ENCODE measurements around the gene LRRC58.

Gene LRRC58

DNA sequence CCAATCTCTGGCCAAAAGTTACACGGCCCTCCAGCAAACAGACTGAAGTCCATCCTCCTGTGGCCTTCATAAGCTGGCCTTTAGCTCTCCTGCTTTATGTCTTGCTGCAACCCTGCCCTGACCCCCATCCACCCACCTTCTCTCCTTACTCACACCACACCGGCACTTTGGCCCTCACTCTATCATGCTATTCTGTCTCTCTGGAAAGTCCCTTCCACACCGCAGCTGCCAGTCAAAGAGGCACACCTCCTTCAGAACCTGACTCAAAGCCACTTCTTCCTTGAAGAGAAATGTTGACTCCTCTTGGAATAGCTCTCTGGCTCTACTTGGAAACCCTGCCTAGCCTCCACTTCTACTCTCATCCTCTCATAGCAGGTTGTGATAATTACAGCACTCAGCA, 68.6 kb downstream of the LRRC58 start:
- Histone ChIP-seq H3K4me3 (ENCODE audit: low read depth, low read length, poor library complexity, severe bottlenecking) (no peak overlapping the region), H2AFZ (ENCODE audit: low read length) (no peak overlapping the region), H3K9me2 (ENCODE audit: low read depth, low read length) (no peaks in the 10 kb centered on the region), H4K20me1 (ENCODE audit: insufficient read depth, low read length) (no peaks in the 10 kb centered on the region), H3K36me3 (ENCODE audit: insufficient read depth, low read length) (no peaks in the 10 kb centered on the region), H3K79me2 (ENCODE audit: insufficient read depth, low read length) (no peaks in the 10 kb centered on the region), H3K4me1 (ENCODE audit: insufficient read depth, low read length, severe bottlenecking) (no peaks in the 10 kb centered on the region), H3K27ac (ENCODE audit: low read depth, low read length, poor library complexity, severe bottlenecking) (no peak overlapping the region), H3K27me3 (ENCODE audit: insufficient read depth, low read length) (no peaks in the 10 kb centered on the region), H3F3A (ENCODE audit: insufficient read depth, low read length) (no peaks in the 10 kb centered on the region), H3K9ac (ENCODE audit: low read length) (no peak overlapping the region), H3K9me3 (ENCODE audit: low read length) (no peaks in the 10 kb centered on the region), H3K4me2 (ENCODE audit: low read length) (no peak overlapping the region)
- TF ChIP-seq, protein P1, sequence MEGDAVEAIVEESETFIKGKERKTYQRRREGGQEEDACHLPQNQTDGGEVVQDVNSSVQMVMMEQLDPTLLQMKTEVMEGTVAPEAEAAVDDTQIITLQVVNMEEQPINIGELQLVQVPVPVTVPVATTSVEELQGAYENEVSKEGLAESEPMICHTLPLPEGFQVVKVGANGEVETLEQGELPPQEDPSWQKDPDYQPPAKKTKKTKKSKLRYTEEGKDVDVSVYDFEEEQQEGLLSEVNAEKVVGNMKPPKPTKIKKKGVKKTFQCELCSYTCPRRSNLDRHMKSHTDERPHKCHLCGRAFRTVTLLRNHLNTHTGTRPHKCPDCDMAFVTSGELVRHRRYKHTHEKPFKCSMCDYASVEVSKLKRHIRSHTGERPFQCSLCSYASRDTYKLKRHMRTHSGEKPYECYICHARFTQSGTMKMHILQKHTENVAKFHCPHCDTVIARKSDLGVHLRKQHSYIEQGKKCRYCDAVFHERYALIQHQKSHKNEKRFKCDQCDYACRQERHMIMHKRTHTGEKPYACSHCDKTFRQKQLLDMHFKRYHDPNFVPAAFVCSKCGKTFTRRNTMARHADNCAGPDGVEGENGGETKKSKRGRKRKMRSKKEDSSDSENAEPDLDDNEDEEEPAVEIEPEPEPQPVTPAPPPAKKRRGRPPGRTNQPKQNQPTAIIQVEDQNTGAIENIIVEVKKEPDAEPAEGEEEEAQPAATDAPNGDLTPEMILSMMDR (IDR thresholded peaks at IDR 0.05; ENCODE audit: low read length) = no peak
- no peak for TF ChIP-seq EZH2 (IDR thresholded peaks at IDR 0.05; ENCODE audit: borderline replicate concordance, low read length)

DNA sequence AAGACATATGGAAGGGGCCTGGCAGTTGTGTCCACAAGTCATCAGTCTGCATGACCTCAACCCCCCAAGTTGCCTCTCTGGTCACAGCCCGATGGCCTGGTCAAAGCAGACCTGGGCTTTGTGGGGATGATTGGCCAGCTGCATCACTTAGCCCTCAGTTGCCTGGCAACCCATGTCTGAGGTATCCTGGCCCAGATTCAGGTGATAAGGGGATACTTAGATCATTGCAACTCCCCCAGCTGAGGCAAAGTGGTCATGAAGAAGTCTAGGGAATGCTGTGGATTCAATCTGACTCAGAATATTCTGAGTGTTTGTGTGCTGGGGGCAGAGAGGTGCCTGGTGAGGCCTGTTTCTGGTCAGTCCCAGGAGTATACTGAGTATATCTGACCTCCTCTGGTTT, 69.1 kb downstream of the LRRC58 start:
- Histone ChIP-seq H3K27me3 (ENCODE audit: insufficient read depth, low read length) (no peaks in the 10 kb centered on the region), H3K9me2 (ENCODE audit: low read depth, low read length) (no peaks in the 10 kb centered on the region), H3K9ac (ENCODE audit: low read length) (no peak overlapping the region), H3K4me1 (ENCODE audit: insufficient read depth, low read length, severe bottlenecking) (no peaks in the 10 kb centered on the region), H4K20me1 (ENCODE audit: insufficient read depth, low read length) (no peaks in the 10 kb centered on the region), H3K4me2 (ENCODE audit: low read length) (no peak overlapping the region), H3K36me3 (ENCODE audit: insufficient read depth, low read length) (no peaks in the 10 kb centered on the region), H3K9me3 (ENCODE audit: low read length) (no peaks in the 10 kb centered on the region), H2AFZ (ENCODE audit: low read length) (no peak overlapping the region), H3K4me3 (ENCODE audit: low read depth, low read length, poor library complexity, severe bottlenecking) (no peak overlapping the region), H3F3A (ENCODE audit: insufficient read depth, low read length) (no peaks in the 10 kb centered on the region), H3K79me2 (ENCODE audit: insufficient read depth, low read length) (no peaks in the 10 kb centered on the region), H3K27ac (ENCODE audit: low read depth, low read length, poor library complexity, severe bottlenecking) (no peak overlapping the region)
- TF ChIP-seq, protein P1 (IDR thresholded peaks at IDR 0.05; ENCODE audit: low read length) = no peak
- no peak for TF ChIP-seq EZH2 (IDR thresholded peaks at IDR 0.05; ENCODE audit: borderline replicate concordance, low read length)

DNA sequence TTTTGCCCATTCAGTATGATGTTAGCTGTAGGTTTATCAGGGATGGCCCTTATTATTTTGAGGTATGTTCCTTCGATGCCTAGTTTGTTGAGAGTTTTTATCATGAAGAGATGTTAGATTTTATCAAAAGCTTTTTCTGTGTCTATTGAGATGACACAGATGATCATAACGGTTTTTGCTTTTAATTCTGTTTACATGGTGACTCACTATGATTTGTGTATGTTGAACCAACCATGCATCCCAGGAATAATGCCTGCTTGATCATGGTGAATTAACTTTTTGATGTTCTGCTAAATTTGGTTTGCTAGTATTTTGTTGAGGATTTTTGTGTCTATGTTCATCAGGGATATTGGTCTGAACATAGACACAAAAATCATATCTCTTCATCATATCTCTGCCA, 72.4 kb downstream of the LRRC58 start:
- Histone ChIP-seq H3K79me2 (ENCODE audit: insufficient read depth, low read length) (no peaks in the 10 kb centered on the region), H4K20me1 (ENCODE audit: insufficient read depth, low read length) (no peaks in the 10 kb centered on the region), H3K4me1 (ENCODE audit: insufficient read depth, low read length, severe bottlenecking) (no peaks in the 10 kb centered on the region), H3K36me3 (ENCODE audit: insufficient read depth, low read length) (no peaks in the 10 kb centered on the region), H3K4me2 (ENCODE audit: low read length) (no peak overlapping the region), H3F3A (ENCODE audit: insufficient read depth, low read length) (no peaks in the 10 kb centered on the region), H3K4me3 (ENCODE audit: low read depth, low read length, poor library complexity, severe bottlenecking) (no peak overlapping the region), H3K27ac (ENCODE audit: low read depth, low read length, poor library complexity, severe bottlenecking) (no peak overlapping the region), H2AFZ (ENCODE audit: low read length) (no peak overlapping the region), H3K9me3 (ENCODE audit: low read length) (no peaks in the 10 kb centered on the region), H3K27me3 (ENCODE audit: insufficient read depth, low read length) (no peaks in the 10 kb centered on the region), H3K9ac (ENCODE audit: low read length) (no peak overlapping the region), H3K9me2 (ENCODE audit: low read depth, low read length) (no peaks in the 10 kb centered on the region)
- no peak for TF ChIP-seq EZH2 (IDR thresholded peaks at IDR 0.05; ENCODE audit: borderline replicate concordance, low read length)
- TF ChIP-seq, protein P1 (IDR thresholded peaks at IDR 0.05; ENCODE audit: low read length) = no peak

Measured in OCI-LY1 (cell line).